Fibroblast of pulmonary artery (primary cell): ENCODE measurements around the gene DMRTB1.

Experiments used
- DNase-seq: peaks from one replicate; pipeline ENCODE4 v3.0.0-alpha.2; 2010; ENCODE audit warnings: low read depth
- H3K4me3 ChIP-seq: replicated peaks from 2 replicates; pipeline ENCODE4 v1.5.1; 2011; ENCODE audit warnings: low read depth, mild to moderate bottlenecking, control low read depth, low read length, moderate library complexity
- CTCF ChIP-seq: IDR thresholded peaks from 2 replicates; pipeline ENCODE4 v1.5.1; 2011; ENCODE audit warnings: mild to moderate bottlenecking, control low read depth, low read length, inconsistent platforms; ENCODE audit errors: missing control alignments

Gene DMRTB1

GRCh38 chr1:53413175-53414001 is 45.8 kb upstream of the DMRTB1 start:
- DNase-seq: peak; percentile 55
- H3K4me3 ChIP-seq: no peak overlapping the region
- TF ChIP-seq CTCF: no peak

- TF ChIP-seq CTCF: no peak
- no peak overlapping the region for H3K4me3 ChIP-seq
- no peak for DNase-seq
Observed at GRCh38 chr1:53414632-53415031, 44.6 kb upstream of the DMRTB1 start.

GRCh38 chr1:53415432-53415831 is 43.8 kb upstream of the DMRTB1 start:
- H3K4me3 ChIP-seq: no peak overlapping the region
- TF ChIP-seq CTCF: no peak
- no peak for DNase-seq

- TF ChIP-seq CTCF: no peak
- no peak for DNase-seq
- H3K4me3 ChIP-seq: no peak overlapping the region
Observed at GRCh38 chr1:53416269-53416813, 42.9 kb upstream of the DMRTB1 start.

- no peak for DNase-seq
- no peak for TF ChIP-seq CTCF
- H3K4me3 ChIP-seq: no peak overlapping the region
Observed at GRCh38 chr1:53417074-53417511, 42.1 kb upstream of the DMRTB1 start.

GRCh38 chr1:53419034-53419433 is 40.2 kb upstream of the DMRTB1 start:
- no peak for TF ChIP-seq CTCF
- H3K4me3 ChIP-seq: no peak overlapping the region
- no peak for DNase-seq
